ENCODE measurements around the gene CYP21A2.
A peak's percentile ranks its signal among the peaks of the same experiment; 100 is the strongest.
"Not testable (repeated sequence)": the region's sequence is repeated elsewhere in the genome, so short reads cannot be mapped to it uniquely, and the experiment has no call there.

CYP21A2 gene

GRCh38 chr6:32029553-32029952 lies 8.7 kb upstream of the CYP21A2 start:
- not testable (repeated sequence) for DNase-seq (ENCODE audit: low read depth, low spot score)

- DNase-seq (ENCODE audit: low read depth, low spot score): not testable (repeated sequence)
Observed at GRCh38 chr6:32035283-32036013, 2.8 kb upstream of the CYP21A2 start.

GRCh38 chr6:32037136-32037535 lies 1.1 kb upstream of the CYP21A2 start:
- DNase-seq (ENCODE audit: low read depth, low spot score): not testable (repeated sequence)

GRCh38 chr6:32038878-32039277 lies 663 bp downstream of the CYP21A2 start:
- not testable (repeated sequence) for DNase-seq (ENCODE audit: low read depth, low spot score)

GRCh38 chr6:32039321-32040274 lies 1.4 kb downstream of the CYP21A2 start:
- DNase-seq (ENCODE audit: low read depth, low spot score): not testable (repeated sequence)

GRCh38 chr6:32040299-32041049 lies 2.3 kb downstream of the CYP21A2 start:
- not testable (repeated sequence) for DNase-seq (ENCODE audit: low read depth, low spot score)

- not testable (repeated sequence) for DNase-seq (ENCODE audit: low read depth, low spot score)
Observed at GRCh38 chr6:32041050-32041321, 2.8 kb downstream of the CYP21A2 start.

GRCh38 chr6:32041385-32041784 lies 3.2 kb downstream of the CYP21A2 start:
- not testable (repeated sequence) for DNase-seq (ENCODE audit: low read depth, low spot score)

GRCh38 chr6:32042276-32042675 lies 4.1 kb downstream of the CYP21A2 start:
- DNase-seq (ENCODE audit: low read depth, low spot score): not testable (repeated sequence)

GRCh38 chr6:32043589-32044380 lies 5.6 kb downstream of the CYP21A2 start:
- not testable (repeated sequence) for DNase-seq (ENCODE audit: low read depth, low spot score)

- not testable (repeated sequence) for DNase-seq (ENCODE audit: low read depth, low spot score)
Observed at GRCh38 chr6:32044916-32045315, 6.7 kb downstream of the CYP21A2 start.

GRCh38 chr6:32045811-32046449 lies 7.7 kb downstream of the CYP21A2 start:
- DNase-seq (ENCODE audit: low read depth, low spot score): no peak

- DNase-seq (ENCODE audit: low read depth, low spot score): no peak
Observed at GRCh38 chr6:32046450-32047083, 8.4 kb downstream of the CYP21A2 start.

GRCh38 chr6:32047084-32047478 lies 8.9 kb downstream of the CYP21A2 start:
- no peak for DNase-seq (ENCODE audit: low read depth, low spot score)

- DNase-seq (ENCODE audit: low read depth, low spot score): no peak
Observed at GRCh38 chr6:32047539-32047854, 9.3 kb downstream of the CYP21A2 start.

- DNase-seq (ENCODE audit: low read depth, low spot score): peak; percentile 23
Observed at GRCh38 chr6:32047855-32048766, 9.9 kb downstream of the CYP21A2 start.

- DNase-seq (ENCODE audit: low read depth, low spot score): not testable (repeated sequence)
Observed at GRCh38 chr6:32049149-32049548, 10.9 kb downstream of the CYP21A2 start.

- DNase-seq (ENCODE audit: low read depth, low spot score): not testable (repeated sequence)
Observed at GRCh38 chr6:32049736-32050135, 11.5 kb downstream of the CYP21A2 start.

- DNase-seq (ENCODE audit: low read depth, low spot score): no peak
Observed at GRCh38 chr6:32050562-32050961, 12.3 kb downstream of the CYP21A2 start.

Measured in activated CD4-positive, CD25-positive, alpha-beta regulatory T cell treated with anti-CD3 and anti-CD28 coated beads, Interleukin-2, amount 50 U/mL, for 16 hours (primary cell).